Measurements from ENCODE around the gene MRAP.

The MRAP gene

GRCh38 chr21:32325706-32326105, 27.1 kb downstream of the MRAP start:
- DNase-seq, result no peak

GRCh38 chr21:32328595-32328994, 29.9 kb downstream of the MRAP start:
- DNase-seq, result no peak

- no peak for DNase-seq
Observed at GRCh38 chr21:32329331-32329730, 30.7 kb downstream of the MRAP start.

GRCh38 chr21:32329776-32330175, 31.1 kb downstream of the MRAP start:
- DNase-seq, result no peak

- DNase-seq, result peak; percentile 10
Observed at GRCh38 chr21:32330784-32331311, 32.2 kb downstream of the MRAP start.

GRCh38 chr21:32331444-32332305, 33.0 kb downstream of the MRAP start:
- peak; percentile 25 for DNase-seq

- no peak for DNase-seq
Observed at GRCh38 chr21:32332463-32332951, 33.9 kb downstream of the MRAP start.

GRCh38 chr21:32333953-32334673, 35.5 kb downstream of the MRAP start:
- peak; percentile 30 for DNase-seq

GRCh38 chr21:32334980-32335531, 36.4 kb downstream of the MRAP start:
- DNase-seq, result peak; percentile 41

GRCh38 chr21:32335601-32336575, 37.2 kb downstream of the MRAP start:
- peak; percentile 17 for DNase-seq

GRCh38 chr21:32336711-32337110, 38.1 kb downstream of the MRAP start:
- DNase-seq, result peak; percentile 44

- peak; percentile 44 for DNase-seq
Observed at GRCh38 chr21:32337206-32337605, 38.6 kb downstream of the MRAP start.

- peak; percentile 29 for DNase-seq
Observed at GRCh38 chr21:32338209-32338921, 39.7 kb downstream of the MRAP start.

- peak; percentile 2 for DNase-seq
Observed at GRCh38 chr21:32340863-32341848, 42.5 kb downstream of the MRAP start.

GRCh38 chr21:32346951-32347350, 48.3 kb downstream of the MRAP start:
- peak; percentile 36 for DNase-seq

GRCh38 chr21:32347351-32347750, 48.7 kb downstream of the MRAP start:
- peak; percentile 18 for DNase-seq

GRCh38 chr21:32347977-32348376, 49.3 kb downstream of the MRAP start:
- peak; percentile 30 for DNase-seq

- DNase-seq, result peak; percentile 23
Observed at GRCh38 chr21:32348604-32349332, 50.1 kb downstream of the MRAP start.

GRCh38 chr21:32349333-32349944, 50.8 kb downstream of the MRAP start:
- peak; percentile 39 for DNase-seq

All from activated CD8-positive, alpha-beta memory T cell treated with anti-CD3 and anti-CD28 coated beads, Interleukin-2, amount 50 U/mL, for 48 hours (primary cell).